ENCODE data around the gene TSPOAP1. TPM values are rescaled to one million over a fixed set of nuclear protein-coding genes. Genes with fewer than 3 reads are reported as not detected.
A peak's percentile ranks its signal among the peaks of the same experiment; 100 is the strongest.

TSPOAP1 gene
- total and polyA plus RNA-seq, 10 of the 15 experiments (the other 5 are each of a cell fraction or from before 2014, with no cell fraction given) = 0.58 to 16.4 (median 4.2) TPM; not detected in 1

DNA sequence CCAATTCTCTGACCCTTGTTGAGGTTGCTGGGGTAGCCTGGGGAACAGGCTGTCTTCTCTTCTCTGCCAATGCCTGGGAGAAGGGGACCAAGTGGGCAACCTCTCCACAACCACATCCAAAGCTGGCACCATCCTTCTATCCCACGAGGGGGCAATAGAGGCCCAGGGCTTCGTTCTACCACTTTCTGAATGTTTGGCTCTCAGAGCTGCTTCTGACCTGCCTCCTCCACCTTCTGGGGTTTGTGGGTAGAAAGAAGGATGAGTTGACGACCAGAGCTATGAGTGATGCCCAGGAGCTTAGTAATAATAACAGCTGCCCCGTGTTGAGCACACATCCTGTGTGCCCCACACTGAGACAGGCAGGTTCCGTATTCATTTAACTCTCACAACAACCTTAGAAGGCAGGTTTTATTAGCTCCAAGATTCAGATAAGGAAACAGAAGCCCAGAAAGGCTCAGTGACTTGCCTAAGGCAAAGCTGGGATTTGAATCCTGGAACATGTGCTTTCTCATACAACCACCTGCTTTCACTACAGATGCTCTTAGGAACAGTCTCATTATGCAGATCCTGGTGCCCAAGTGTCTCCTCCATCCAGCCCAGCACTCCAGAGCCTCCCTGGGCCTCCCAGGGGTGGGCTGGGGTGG lies 11.1 kb downstream of the TSPOAP1 start (continued):
- no peak for TF ChIP-seq MEF2A (IDR thresholded peaks at IDR 0.05; ENCODE audit: insufficient read depth, low read depth, low read length)
- TF ChIP-seq MLLT1 (IDR thresholded peaks at IDR 0.05) = no peak
- TF ChIP-seq RAD21 (IDR thresholded peaks at IDR 0.05; ENCODE audit: insufficient read depth, low read depth, low read length) = peak; percentile 93
- TF ChIP-seq TBL1XR1 (IDR thresholded peaks at IDR 0.05; ENCODE audit: low read depth, low read length) = no peak
- TF ChIP-seq NFYA (IDR thresholded peaks at IDR 0.05; ENCODE audit: borderline replicate concordance, low read depth, low read length) = no peak
- no peak for TF ChIP-seq RELA (IDR thresholded peaks at IDR 0.05; ENCODE audit: borderline replicate concordance, partially characterized antibody)
- TF ChIP-seq SUZ12 (IDR thresholded peaks at IDR 0.05; ENCODE audit: unreplicated experiment) = no peak
- TF ChIP-seq NBN (IDR thresholded peaks at IDR 0.05) = 0 out of 2 replicates have a peak, but pooled peaks have one; percentile 46
- no peak for TF ChIP-seq GABPA (IDR thresholded peaks at IDR 0.05; ENCODE audit: low read depth)
- TF ChIP-seq MTA3 (IDR thresholded peaks at IDR 0.05; ENCODE audit: borderline replicate concordance, low read length) = no peak
- TF ChIP-seq ZBTB33 (IDR thresholded peaks at IDR 0.05) = no peak
- no peak for TF ChIP-seq HSF1 (IDR thresholded peaks at IDR 0.05; ENCODE audit: low read depth, low read length)
- TF ChIP-seq STAT1 (conservative IDR thresholded peaks at IDR 0.05) = no peak
- no peak for TF ChIP-seq SUPT20H (IDR thresholded peaks at IDR 0.05; ENCODE audit: borderline replicate concordance, control insufficient read depth, low read depth, low read length)
- TF ChIP-seq, protein P1, sequence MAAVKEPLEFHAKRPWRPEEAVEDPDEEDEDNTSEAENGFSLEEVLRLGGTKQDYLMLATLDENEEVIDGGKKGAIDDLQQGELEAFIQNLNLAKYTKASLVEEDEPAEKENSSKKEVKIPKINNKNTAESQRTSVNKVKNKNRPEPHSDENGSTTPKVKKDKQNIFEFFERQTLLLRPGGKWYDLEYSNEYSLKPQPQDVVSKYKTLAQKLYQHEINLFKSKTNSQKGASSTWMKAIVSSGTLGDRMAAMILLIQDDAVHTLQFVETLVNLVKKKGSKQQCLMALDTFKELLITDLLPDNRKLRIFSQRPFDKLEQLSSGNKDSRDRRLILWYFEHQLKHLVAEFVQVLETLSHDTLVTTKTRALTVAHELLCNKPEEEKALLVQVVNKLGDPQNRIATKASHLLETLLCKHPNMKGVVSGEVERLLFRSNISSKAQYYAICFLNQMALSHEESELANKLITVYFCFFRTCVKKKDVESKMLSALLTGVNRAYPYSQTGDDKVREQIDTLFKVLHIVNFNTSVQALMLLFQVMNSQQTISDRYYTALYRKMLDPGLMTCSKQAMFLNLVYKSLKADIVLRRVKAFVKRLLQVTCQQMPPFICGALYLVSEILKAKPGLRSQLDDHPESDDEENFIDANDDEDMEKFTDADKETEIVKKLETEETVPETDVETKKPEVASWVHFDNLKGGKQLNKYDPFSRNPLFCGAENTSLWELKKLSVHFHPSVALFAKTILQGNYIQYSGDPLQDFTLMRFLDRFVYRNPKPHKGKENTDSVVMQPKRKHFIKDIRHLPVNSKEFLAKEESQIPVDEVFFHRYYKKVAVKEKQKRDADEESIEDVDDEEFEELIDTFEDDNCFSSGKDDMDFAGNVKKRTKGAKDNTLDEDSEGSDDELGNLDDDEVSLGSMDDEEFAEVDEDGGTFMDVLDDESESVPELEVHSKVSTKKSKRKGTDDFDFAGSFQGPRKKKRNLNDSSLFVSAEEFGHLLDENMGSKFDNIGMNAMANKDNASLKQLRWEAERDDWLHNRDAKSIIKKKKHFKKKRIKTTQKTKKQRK (IDR thresholded peaks at IDR 0.05; ENCODE audit: low read depth, low read length) = no peak
- TF ChIP-seq, protein P2, sequence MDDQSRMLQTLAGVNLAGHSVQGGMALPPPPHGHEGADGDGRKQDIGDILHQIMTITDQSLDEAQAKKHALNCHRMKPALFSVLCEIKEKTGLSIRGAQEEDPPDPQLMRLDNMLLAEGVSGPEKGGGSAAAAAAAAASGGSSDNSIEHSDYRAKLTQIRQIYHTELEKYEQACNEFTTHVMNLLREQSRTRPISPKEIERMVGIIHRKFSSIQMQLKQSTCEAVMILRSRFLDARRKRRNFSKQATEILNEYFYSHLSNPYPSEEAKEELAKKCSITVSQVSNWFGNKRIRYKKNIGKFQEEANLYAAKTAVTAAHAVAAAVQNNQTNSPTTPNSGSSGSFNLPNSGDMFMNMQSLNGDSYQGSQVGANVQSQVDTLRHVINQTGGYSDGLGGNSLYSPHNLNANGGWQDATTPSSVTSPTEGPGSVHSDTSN (IDR thresholded peaks at IDR 0.05; ENCODE audit: insufficient replicate concordance, low read depth, low read length) = no peak

Data from GM12878 (cell line).